DND-41 (cell line): Measurements from ENCODE around the gene PURB.
"Not testable (repeated sequence)": the region's sequence is repeated elsewhere in the genome, so short reads cannot be mapped to it uniquely, and the experiment has no call there.

ENCODE experiments used
- ATAC-seq: fragments of 200-7000 bp; cut with Tn5 transposase; 3 replicates; pipeline ENCODE4 v1.9.1; 2021; ENCODE audit warnings: low read depth; ENCODE audit not compliant: insufficient read depth
- DNase-seq: peaks from one replicate; pipeline ENCODE4 v3.0.0-alpha.2; 2020
- H2AFZ ChIP-seq: 2 replicates; pipeline ENCODE4 v1.6.0; 2012; ENCODE audit warnings: low read depth, low read length
- H3K27ac ChIP-seq: 2 replicates; pipeline ENCODE4 v1.5.1; 2012; ENCODE audit warnings: low read length, inconsistent platforms
- H3K27me3 ChIP-seq: fragments of 200-600 bp; sonication (generic); 2 replicates; pipeline ENCODE4 v1.6.0; 2012; ENCODE audit warnings: low read length, mild to moderate bottlenecking, inconsistent platforms; ENCODE audit not compliant: insufficient read depth, poor library complexity
- H3K36me3 ChIP-seq: 2 replicates; pipeline ENCODE4 v1.5.1; 2012; ENCODE audit warnings: low read length, inconsistent platforms; ENCODE audit not compliant: insufficient read depth
- H3K4me1 ChIP-seq: 2 replicates; pipeline ENCODE4 v1.5.1; 2012; ENCODE audit warnings: mild to moderate bottlenecking, low read length; ENCODE audit not compliant: insufficient read depth
- H3K4me2 ChIP-seq: 2 replicates; pipeline ENCODE4 v1.6.0; 2012; ENCODE audit warnings: mild to moderate bottlenecking, moderate library complexity, low read length, inconsistent platforms; ENCODE audit not compliant: insufficient read depth
- H3K4me3 ChIP-seq, 2 experiments: fragments of 200-600 bp in 1 of 2; shearing (Covaris generic) in 1 of 2; 2 replicates each; pipeline ENCODE4 v1.5.1; 2012 to 2016; ENCODE audit warnings: inconsistent platforms in 2 of 2, low read length in 2 of 2, mild to moderate bottlenecking in 2 of 2, low read depth in 1 of 2, moderate library complexity in 1 of 2
- H3K79me2 ChIP-seq: 2 replicates; pipeline ENCODE4 v1.6.0; 2012; ENCODE audit warnings: low read length, inconsistent platforms; ENCODE audit not compliant: insufficient read depth
- H3K9ac ChIP-seq: 2 replicates; pipeline ENCODE4 v1.6.0; 2012; ENCODE audit warnings: low read depth, mild to moderate bottlenecking, inconsistent platforms, low read length, moderate library complexity
- H3K9me3 ChIP-seq: 2 replicates; pipeline ENCODE4 v1.5.1; 2012; ENCODE audit warnings: low read length, moderate library complexity, mild to moderate bottlenecking, inconsistent platforms; ENCODE audit not compliant: insufficient read depth, severe bottlenecking
- H4K20me1 ChIP-seq: 2 replicates; pipeline ENCODE4 v1.6.0; 2012; ENCODE audit warnings: low read length; ENCODE audit not compliant: insufficient read depth
- CTCF ChIP-seq: IDR thresholded peaks from 2 replicates; pipeline ENCODE4 v1.5.1; 2012; ENCODE audit warnings: borderline replicate concordance, low read length, moderate library complexity, mild to moderate bottlenecking; ENCODE audit not compliant: poor library complexity, severe bottlenecking; ENCODE audit errors: extremely low read depth
- EZH2 ChIP-seq: IDR thresholded peaks from 3 replicates; pipeline ENCODE4 v1.6.1; 2012; ENCODE audit warnings: borderline replicate concordance, low read depth, mild to moderate bottlenecking, moderate library complexity, low read length, inconsistent platforms; ENCODE audit not compliant: severe bottlenecking

PURB gene

GRCh38 chr7:44845451-44845850 is 39.9 kb downstream of the PURB start:
- Histone ChIP-seq H3K9ac (peak overlapping the region; percentile 69), H3K36me3 (peaks cover 38% of the 10 kb centered on the region), H3K27ac (peak overlapping the region; percentile 91; the same call in 1 of the 2 replicates), H2AFZ (no peak overlapping the region), H3K4me3 (peak overlapping the region; percentile 43 to 68; a peak in 3 of 4 replicates), H3K4me2 (peak overlapping the region; percentile 73), H3K79me2 (peaks cover 82% of the 10 kb centered on the region), H4K20me1 (peaks cover 69% of the 10 kb centered on the region), H3K4me1 (peaks cover 38% of the 10 kb centered on the region), H3K9me3 (no peaks in the 10 kb centered on the region), H3K27me3 (no peaks in the 10 kb centered on the region)
- TF ChIP-seq EZH2 (no peak), CTCF (no peak)
- ATAC-seq, result no peak
- DNase-seq, result no peak

- H3K4me3 ChIP-seq, H3K27me3 ChIP-seq, H3K9ac ChIP-seq, ATAC-seq, DNase-seq, H2AFZ ChIP-seq, H3K9me3 ChIP-seq, H3K27ac ChIP-seq: not testable (repeated sequence)
- Histone ChIP-seq H3K79me2 (peaks cover 93% of the 10 kb centered on the region), H3K36me3 (peaks cover 52% of the 10 kb centered on the region), H3K4me1 (peaks cover 31% of the 10 kb centered on the region), H3K4me2 (peak overlapping the region; percentile 73), H4K20me1 (peaks cover 85% of the 10 kb centered on the region)
Observed at GRCh38 chr7:44843440-44843839, 41.9 kb downstream of the PURB start.

- Histone ChIP-seq H3K36me3 (peaks cover 56% of the 10 kb centered on the region), H4K20me1 (peaks cover 87% of the 10 kb centered on the region), H3K4me1 (peaks cover 31% of the 10 kb centered on the region), H3K79me2 (peaks cover 99% of the 10 kb centered on the region), H3K4me2 (peak overlapping the region; percentile 29; the same call in 1 of the 2 replicates)
- not testable (repeated sequence) for H3K9ac ChIP-seq, H3K9me3 ChIP-seq, H2AFZ ChIP-seq, DNase-seq, H3K27me3 ChIP-seq, ATAC-seq, H3K27ac ChIP-seq, H3K4me3 ChIP-seq
Observed at GRCh38 chr7:44842675-44843074, 42.7 kb downstream of the PURB start.

- Histone ChIP-seq H2AFZ (no peak overlapping the region), H3K27me3 (no peaks in the 10 kb centered on the region), H3K9ac (no peak overlapping the region), H3K4me2 (no peak overlapping the region), H3K27ac (no peak overlapping the region), H3K4me1 (peaks cover 7% of the 10 kb centered on the region; the same call in 1 of the 2 replicates), H3K9me3 (no peaks in the 10 kb centered on the region), H4K20me1 (peaks cover 62% of the 10 kb centered on the region), H3K36me3 (peaks cover 83% of the 10 kb centered on the region), H3K4me3 (no peak overlapping the region), H3K79me2 (peaks cover 98% of the 10 kb centered on the region)
- DNase-seq, result no peak
- TF ChIP-seq CTCF (no peak), EZH2 (no peak)
- no peak for ATAC-seq
Observed at GRCh38 chr7:44838751-44839150, 46.6 kb downstream of the PURB start.
